ENCODE results near the gene LRP6.

The LRP6 gene

DNA sequence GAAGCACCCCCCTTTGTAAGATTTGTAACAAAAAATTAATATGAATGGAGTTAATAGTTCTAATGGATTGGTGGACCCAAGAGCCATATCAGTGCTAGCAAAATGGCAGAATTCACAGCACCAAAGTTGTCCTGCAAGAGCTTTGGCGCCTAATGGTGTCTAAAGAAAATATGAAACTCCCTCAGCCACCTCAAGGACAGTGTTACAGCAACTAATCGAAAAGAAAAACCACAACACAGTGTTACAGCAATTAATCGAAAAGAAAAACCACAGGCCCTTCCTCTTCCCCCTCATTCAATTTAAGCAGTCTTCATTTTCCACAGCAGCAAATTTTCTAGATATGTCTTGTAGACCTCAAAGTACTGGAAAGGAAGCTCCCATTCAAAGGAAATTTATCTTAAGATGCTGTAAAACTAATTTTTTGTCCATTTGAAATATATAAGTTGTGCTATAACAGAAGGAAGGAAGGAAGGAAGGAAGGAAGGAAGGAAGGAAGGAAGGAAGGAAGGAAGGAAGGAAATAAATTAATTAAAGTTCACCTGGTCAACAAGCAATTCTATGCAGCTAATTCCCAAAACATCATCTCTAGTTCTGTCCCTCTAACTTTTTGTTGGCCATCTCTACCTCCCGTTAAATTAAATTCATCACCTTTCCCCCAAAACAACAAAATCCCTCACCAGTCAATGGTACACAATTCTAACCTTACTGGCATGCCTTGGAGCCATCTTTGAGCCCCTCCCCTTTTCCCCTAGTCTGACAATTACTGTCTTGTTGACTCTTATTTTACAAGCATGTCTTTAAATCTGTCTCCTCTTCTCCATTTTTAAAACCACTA, 17.4 kb downstream of the LRP6 start:
- TF ChIP-seq, protein P1, sequence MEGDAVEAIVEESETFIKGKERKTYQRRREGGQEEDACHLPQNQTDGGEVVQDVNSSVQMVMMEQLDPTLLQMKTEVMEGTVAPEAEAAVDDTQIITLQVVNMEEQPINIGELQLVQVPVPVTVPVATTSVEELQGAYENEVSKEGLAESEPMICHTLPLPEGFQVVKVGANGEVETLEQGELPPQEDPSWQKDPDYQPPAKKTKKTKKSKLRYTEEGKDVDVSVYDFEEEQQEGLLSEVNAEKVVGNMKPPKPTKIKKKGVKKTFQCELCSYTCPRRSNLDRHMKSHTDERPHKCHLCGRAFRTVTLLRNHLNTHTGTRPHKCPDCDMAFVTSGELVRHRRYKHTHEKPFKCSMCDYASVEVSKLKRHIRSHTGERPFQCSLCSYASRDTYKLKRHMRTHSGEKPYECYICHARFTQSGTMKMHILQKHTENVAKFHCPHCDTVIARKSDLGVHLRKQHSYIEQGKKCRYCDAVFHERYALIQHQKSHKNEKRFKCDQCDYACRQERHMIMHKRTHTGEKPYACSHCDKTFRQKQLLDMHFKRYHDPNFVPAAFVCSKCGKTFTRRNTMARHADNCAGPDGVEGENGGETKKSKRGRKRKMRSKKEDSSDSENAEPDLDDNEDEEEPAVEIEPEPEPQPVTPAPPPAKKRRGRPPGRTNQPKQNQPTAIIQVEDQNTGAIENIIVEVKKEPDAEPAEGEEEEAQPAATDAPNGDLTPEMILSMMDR (IDR thresholded peaks at IDR 0.05; ENCODE audit: borderline replicate concordance, control extremely low read depth, extremely low read depth, insufficient read depth, missing control alignments): no peak
- no peak for DNase-seq (ENCODE audit: low spot score)
- in situ Hi-C loops (cut with MboI; ENCODE audit: low sequenced_read_pairs, unreplicated experiment): no loop called here

DNA sequence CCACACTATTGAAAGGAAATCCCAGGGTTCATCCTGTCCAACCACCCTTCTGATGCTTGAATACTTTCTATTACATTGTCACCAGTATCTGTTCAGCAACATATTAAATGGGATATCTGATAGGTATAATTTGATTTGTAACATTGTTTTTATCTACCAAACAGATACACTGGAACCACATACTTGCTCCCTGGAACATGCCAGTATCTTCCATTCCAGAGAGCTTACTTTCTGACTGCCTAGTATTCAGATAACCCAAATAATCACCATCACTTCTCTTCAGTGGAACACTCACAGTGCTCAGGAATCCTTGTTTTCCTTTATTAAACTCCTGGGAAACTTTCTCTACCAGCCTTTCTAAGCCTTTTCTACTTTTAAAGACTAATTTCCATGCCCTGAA, 19.3 kb downstream of the LRP6 start:
- no peak for DNase-seq (ENCODE audit: low spot score)
- TF ChIP-seq, protein P1 (IDR thresholded peaks at IDR 0.05; ENCODE audit: borderline replicate concordance, control extremely low read depth, extremely low read depth, insufficient read depth, missing control alignments): no peak
- in situ Hi-C loops (cut with MboI; ENCODE audit: low sequenced_read_pairs, unreplicated experiment): no loop called here

DNA sequence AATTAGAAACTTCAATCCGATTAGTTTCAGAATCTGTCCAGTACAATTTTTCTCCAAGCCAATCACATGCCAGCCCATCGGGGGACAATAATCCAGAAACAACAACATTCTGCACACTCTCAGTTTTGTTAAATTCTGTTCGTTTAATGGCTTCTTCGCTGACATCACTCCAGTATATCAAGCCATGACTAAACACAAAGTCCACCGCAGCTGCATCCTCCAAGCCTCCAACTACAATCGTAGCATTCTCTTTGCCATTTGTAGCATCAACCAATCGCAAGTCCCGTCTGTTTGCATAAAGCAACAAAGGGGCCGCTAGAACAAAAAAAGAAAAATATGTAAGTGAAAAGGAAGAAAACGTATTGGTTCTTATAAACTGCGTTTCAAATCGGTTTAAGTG, 22.5 kb downstream of the LRP6 start:
- DNase-seq (ENCODE audit: low spot score): no peak
- TF ChIP-seq, protein P1 (IDR thresholded peaks at IDR 0.05; ENCODE audit: borderline replicate concordance, control extremely low read depth, extremely low read depth, insufficient read depth, missing control alignments): no peak
- in situ Hi-C loops (cut with MboI; ENCODE audit: low sequenced_read_pairs, unreplicated experiment): no loop called here

DNA sequence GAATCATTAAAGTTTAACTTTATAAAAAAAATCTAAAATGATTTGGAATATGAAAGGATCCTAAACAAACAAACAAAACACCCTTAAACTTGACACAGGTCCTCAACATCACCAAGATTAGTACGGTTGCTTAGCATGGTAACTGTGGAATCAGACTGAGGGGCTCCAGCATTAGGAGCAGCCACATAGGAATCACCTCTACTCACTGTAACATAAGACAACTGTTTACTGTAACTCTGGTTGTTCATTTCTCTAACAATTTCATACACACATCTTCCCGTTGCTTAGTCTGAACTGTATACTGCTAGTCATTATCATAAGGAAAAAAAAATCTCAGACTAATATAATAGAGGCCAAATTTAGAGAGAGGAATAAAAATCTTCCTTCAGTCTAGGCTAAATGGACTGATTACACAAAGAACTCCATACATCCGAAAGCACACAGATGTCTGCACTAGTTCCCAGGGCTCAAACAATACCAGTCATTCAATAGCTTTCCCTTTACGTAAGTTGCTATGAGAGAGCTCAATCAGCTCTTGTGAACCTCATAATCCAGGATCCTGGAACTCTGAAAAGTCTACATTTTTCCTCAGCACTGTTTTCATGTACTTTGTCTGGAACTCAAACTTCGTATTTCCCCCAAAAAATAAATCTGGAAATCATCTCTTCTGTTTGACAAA, 26.0 kb downstream of the LRP6 start:
- in situ Hi-C loops (cut with MboI; ENCODE audit: low sequenced_read_pairs, unreplicated experiment): no loop called here
- DNase-seq (ENCODE audit: low spot score): no peak
- TF ChIP-seq, protein P1 (IDR thresholded peaks at IDR 0.05; ENCODE audit: borderline replicate concordance, control extremely low read depth, extremely low read depth, insufficient read depth, missing control alignments): no peak

DNA sequence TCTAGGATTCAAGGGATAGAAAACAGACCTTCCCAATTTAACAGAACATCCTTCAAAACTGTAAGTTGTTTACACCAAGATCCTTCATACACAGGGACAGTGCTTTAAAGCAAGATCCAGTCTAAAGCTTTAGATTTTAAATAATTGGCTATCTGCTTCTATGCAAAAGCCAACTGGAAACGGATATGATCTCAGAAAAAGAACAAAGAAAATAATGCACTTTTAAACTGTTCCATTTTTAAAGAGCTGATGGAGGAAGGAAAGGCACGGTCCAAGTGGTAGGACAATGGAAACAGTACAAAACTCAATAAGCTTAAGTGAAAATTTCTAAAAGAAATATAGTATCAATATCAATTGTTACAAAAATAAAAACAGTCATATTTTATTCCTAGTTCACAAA, 27.7 kb downstream of the LRP6 start:
- in situ Hi-C loops (cut with MboI; ENCODE audit: low sequenced_read_pairs, unreplicated experiment): no loop called here
- no peak for DNase-seq (ENCODE audit: low spot score)
- TF ChIP-seq, protein P1 (IDR thresholded peaks at IDR 0.05; ENCODE audit: borderline replicate concordance, control extremely low read depth, extremely low read depth, insufficient read depth, missing control alignments): no peak

DNA sequence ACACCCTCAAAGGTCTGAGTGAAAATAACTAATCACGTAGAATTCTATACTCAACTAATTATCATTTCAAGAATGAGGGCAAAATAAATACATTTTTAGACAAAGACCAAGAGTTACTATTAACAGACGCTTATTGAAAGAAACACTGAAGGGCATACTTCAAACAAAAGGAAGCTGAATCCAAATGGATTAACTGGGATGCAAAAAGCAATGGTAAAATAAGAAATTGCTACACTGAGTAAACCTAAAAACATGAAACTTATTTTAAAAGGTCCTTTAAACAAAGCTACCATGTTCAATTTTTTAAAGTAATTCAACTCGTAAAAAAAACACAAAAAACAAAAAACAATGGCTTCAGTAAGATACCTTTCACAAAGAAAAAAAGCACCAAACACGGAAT, 28.2 kb downstream of the LRP6 start:
- in situ Hi-C loops (cut with MboI; ENCODE audit: low sequenced_read_pairs, unreplicated experiment): no loop called here
- DNase-seq (ENCODE audit: low spot score): no peak
- TF ChIP-seq, protein P1 (IDR thresholded peaks at IDR 0.05; ENCODE audit: borderline replicate concordance, control extremely low read depth, extremely low read depth, insufficient read depth, missing control alignments): no peak
